ENCODE data around the gene ADARB1.
"Not testable (repeated sequence)": the region's sequence is repeated elsewhere in the genome, so short reads cannot be mapped to it uniquely, and the experiment has no call there.

The ADARB1 gene

GRCh38 chr21:45074048-45074817 is at the start of gene ADARB1:
Gene ADARB1 (plus strand): TSS chr21:45074580. CDS start chr21:45171657, 97,077 bp downstream.
- peak within 1 kb of the TSS; percentile 64 for H3K4me3 ChIP-seq (ENCODE audit: low read length)
- peak; percentile 66 for DNase-seq (ENCODE audit: low read depth)
- TF ChIP-seq CTCF (IDR thresholded peaks at IDR 0.05; ENCODE audit: insufficient read depth, low read depth, low read length, missing control alignments) = no peak

GRCh38 chr21:45026066-45026745 is 48.2 kb upstream of the ADARB1 start:
- no peak for TF ChIP-seq CTCF (IDR thresholded peaks at IDR 0.05; ENCODE audit: insufficient read depth, low read depth, low read length, missing control alignments)
- no peak for DNase-seq (ENCODE audit: low read depth)
- H3K4me3 ChIP-seq (ENCODE audit: low read length) = no peak overlapping the region

- no peak for TF ChIP-seq CTCF (IDR thresholded peaks at IDR 0.05; ENCODE audit: insufficient read depth, low read depth, low read length, missing control alignments)
- no peak for DNase-seq (ENCODE audit: low read depth)
- no peak overlapping the region for H3K4me3 ChIP-seq (ENCODE audit: low read length)
Observed at GRCh38 chr21:45026826-45027225, 47.6 kb upstream of the ADARB1 start.

- TF ChIP-seq CTCF (IDR thresholded peaks at IDR 0.05; ENCODE audit: insufficient read depth, low read depth, low read length, missing control alignments) = no peak
- H3K4me3 ChIP-seq (ENCODE audit: low read length) = no peak overlapping the region
- no peak for DNase-seq (ENCODE audit: low read depth)
Observed at GRCh38 chr21:45027241-45028196, 46.9 kb upstream of the ADARB1 start.

GRCh38 chr21:45028645-45029044 is 45.7 kb upstream of the ADARB1 start:
- not testable (repeated sequence) for H3K4me3 ChIP-seq (ENCODE audit: low read length); DNase-seq (ENCODE audit: low read depth)

GRCh38 chr21:45029298-45029947 is 45.0 kb upstream of the ADARB1 start:
- TF ChIP-seq CTCF (IDR thresholded peaks at IDR 0.05; ENCODE audit: insufficient read depth, low read depth, low read length, missing control alignments) = no peak
- H3K4me3 ChIP-seq (ENCODE audit: low read length) = no peak overlapping the region
- DNase-seq (ENCODE audit: low read depth) = no peak

All from epithelial cell of esophagus (primary cell).